OCI-LY3 (cell line): ENCODE results near the gene AGTR1.

Source experiments
- H2AFZ ChIP-seq: fragments of 200-600, 300-600 bp; shearing (Covaris generic); 2 replicates; pipeline ENCODE4 v1.6.0; 2014; ENCODE audit warnings: antibody characterized with exemption, low read depth, low read length
- H3K27ac ChIP-seq: fragments of 200-600, 300-600 bp; sonication (generic); 2 replicates; pipeline ENCODE4 v1.5.1; 2014; ENCODE audit warnings: mild to moderate bottlenecking, low read length, moderate library complexity, mixed read lengths
- H3K27me3 ChIP-seq: fragments of 200-600, 300-600 bp; sonication (generic); 2 replicates; pipeline ENCODE4 v1.6.1; 2014; ENCODE audit warnings: low read depth, low read length, mixed read lengths
- H3K36me3 ChIP-seq: fragments of 200-600, 300-600 bp; sonication (generic); replicated peaks from 2 replicates; pipeline ENCODE3; 2014; ENCODE audit warnings: low read depth, low read length, mixed read lengths
- H3K4me1 ChIP-seq: fragments of 300-600, 200-600 bp; sonication (generic); 2 replicates; pipeline ENCODE4 v1.6.1; 2014; ENCODE audit warnings: low read length, mixed read lengths
- H3K4me2 ChIP-seq: fragments of 200-600, 300-600 bp; sonication (generic); 2 replicates; pipeline ENCODE4 v1.6.1; 2014; ENCODE audit warnings: low read length, mixed read lengths
- H3K4me3 ChIP-seq: fragments of 300-600, 200-600 bp; sonication (generic); 2 replicates; pipeline ENCODE4 v1.5.1; 2014; ENCODE audit warnings: antibody characterized with exemption, mild to moderate bottlenecking, low read length, moderate library complexity
- H3K79me2 ChIP-seq: fragments of 300-600, 200-600 bp; shearing (Covaris generic); 2 replicates; pipeline ENCODE4 v1.6.1; 2014; ENCODE audit warnings: mild to moderate bottlenecking, low read length, mixed read lengths
- H3K9ac ChIP-seq: fragments of 300-600, 200-600 bp; shearing (Covaris generic); 2 replicates; pipeline ENCODE4 v1.6.0; 2014; ENCODE audit warnings: mild to moderate bottlenecking, low read length, moderate library complexity
- H3K9me3 ChIP-seq: fragments of 200-600, 300-600 bp; shearing (Covaris generic); 2 replicates; pipeline ENCODE4 v1.6.1; 2014; ENCODE audit warnings: low read length, mixed read lengths; ENCODE audit not compliant: insufficient read depth
- H4K20me1 ChIP-seq: fragments of 200-600, 300-600 bp; sonication (generic); 2 replicates; pipeline ENCODE4 v1.6.1; 2016; ENCODE audit warnings: low read length, mixed read lengths; ENCODE audit not compliant: insufficient read depth
- EZH2phosphoT487 ChIP-seq: fragments of 200-600 bp; shearing (Covaris generic); IDR thresholded peaks from 2 replicates; pipeline ENCODE4 v1.6.1; 2018; ENCODE audit warnings: antibody characterized with exemption, mixed run types, low read depth
- TF ChIP-seq, protein P1 (sequence below): fragments of 200-600, 300-600 bp; sonication (generic); IDR thresholded peaks from 2 replicates; pipeline ENCODE4 v1.5.1; 2014; ENCODE audit warnings: antibody characterized with exemption, low read length, low read depth

AGTR1 gene

DNA sequence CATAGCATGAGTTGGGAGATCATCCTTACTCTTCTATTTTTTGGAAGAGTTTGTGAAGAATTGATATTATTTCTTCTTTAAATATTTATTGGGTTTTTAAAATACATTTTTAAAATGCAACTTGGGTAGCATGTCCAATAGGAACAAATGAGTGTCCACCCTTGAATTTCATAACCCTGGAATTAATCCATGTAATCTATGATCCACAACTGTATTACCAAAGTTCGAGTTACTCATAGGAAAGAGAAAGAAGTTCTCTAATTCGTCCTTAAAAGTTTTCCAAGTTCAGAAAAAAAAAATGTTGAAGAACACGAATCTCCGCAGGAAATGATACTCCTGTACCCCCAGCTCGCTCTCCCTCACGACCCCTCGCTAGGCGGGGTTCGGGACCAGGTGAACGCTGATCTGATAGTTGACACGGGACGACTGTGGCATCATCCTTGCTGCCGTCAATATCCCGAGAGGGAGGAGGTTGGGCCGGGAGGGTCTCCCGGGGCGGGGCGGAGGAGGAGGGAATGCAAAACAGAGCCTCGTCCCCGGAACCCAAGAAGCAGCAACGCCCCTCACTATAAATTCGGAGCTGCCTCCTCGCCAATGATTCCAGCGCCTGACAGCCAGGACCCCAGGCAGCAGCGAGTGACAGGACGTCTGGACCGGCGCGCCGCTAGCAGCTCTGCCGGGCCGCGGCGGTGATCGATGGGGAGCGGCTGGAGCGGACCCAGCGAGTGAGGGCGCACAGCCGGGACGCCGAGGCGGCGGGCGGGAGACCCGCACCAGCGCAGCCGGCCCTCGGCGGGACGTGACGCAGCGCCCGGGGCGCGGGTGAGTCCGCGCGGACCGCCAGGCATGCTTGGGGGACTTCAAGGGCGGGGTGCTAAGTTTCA is at the start of gene AGTR1:
AGTR1 (plus strand) TSS at position 598 of the 884 bp plus-strand sequence. CDS start 43,133 bp downstream, outside the sequence.
- H3K27ac ChIP-seq, result no peak within 1 kb of the TSS

DNA sequence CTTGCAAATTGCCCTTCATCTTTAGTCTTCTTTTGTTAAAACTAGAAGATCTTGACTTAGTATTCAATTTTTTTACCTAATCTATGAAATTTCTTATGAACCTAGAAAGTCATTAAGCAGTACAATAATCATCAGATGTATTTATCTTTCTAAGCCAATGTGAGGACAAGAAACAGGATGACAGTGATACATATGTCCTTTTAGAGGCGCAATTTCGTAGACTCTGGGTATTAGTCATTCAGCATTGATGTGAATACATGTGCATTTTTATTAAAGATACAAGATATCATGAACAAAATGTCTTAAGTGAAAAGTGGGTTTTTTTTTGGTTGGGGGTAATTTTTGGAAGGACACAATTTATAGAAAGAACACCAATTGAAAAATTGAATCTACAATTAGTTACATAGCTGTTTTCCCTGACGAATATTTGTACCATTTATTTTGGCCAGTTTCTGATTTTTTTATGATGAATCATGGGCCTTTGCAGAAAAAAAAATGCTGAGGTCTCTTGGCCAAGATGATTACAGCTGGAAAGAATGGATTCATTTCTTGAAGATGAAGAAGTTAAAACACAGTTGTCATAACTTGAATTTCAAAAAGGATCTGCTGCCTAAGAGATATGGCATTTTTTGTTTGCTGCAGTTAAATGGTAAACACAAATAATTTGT is 48.9 kb upstream of the AGTR1 start:
- Histone ChIP-seq H3K9me3 (no peaks in the 10 kb centered on the region), H3K27ac (no peak overlapping the region), H3K4me3 (no peak overlapping the region), H2AFZ (no peak overlapping the region), H3K4me2 (no peak overlapping the region), H4K20me1 (no peaks in the 10 kb centered on the region), H3K4me1 (no peaks in the 10 kb centered on the region), H3K79me2 (no peaks in the 10 kb centered on the region), H3K27me3 (no peaks in the 10 kb centered on the region), H3K9ac (no peak overlapping the region), H3K36me3 (no peaks in the 10 kb centered on the region)
- TF ChIP-seq, protein P1, sequence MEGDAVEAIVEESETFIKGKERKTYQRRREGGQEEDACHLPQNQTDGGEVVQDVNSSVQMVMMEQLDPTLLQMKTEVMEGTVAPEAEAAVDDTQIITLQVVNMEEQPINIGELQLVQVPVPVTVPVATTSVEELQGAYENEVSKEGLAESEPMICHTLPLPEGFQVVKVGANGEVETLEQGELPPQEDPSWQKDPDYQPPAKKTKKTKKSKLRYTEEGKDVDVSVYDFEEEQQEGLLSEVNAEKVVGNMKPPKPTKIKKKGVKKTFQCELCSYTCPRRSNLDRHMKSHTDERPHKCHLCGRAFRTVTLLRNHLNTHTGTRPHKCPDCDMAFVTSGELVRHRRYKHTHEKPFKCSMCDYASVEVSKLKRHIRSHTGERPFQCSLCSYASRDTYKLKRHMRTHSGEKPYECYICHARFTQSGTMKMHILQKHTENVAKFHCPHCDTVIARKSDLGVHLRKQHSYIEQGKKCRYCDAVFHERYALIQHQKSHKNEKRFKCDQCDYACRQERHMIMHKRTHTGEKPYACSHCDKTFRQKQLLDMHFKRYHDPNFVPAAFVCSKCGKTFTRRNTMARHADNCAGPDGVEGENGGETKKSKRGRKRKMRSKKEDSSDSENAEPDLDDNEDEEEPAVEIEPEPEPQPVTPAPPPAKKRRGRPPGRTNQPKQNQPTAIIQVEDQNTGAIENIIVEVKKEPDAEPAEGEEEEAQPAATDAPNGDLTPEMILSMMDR, result no peak

More for the DNA sequence above, at the start of gene AGTR1:
- no peaks in the 10 kb centered on the region for H3K79me2 ChIP-seq
- H3K4me1 ChIP-seq, result no peaks in the 10 kb centered on the region
- no peaks in the 10 kb centered on the region for H4K20me1 ChIP-seq
- H3K9me3 ChIP-seq, result no peaks in the 10 kb centered on the region
- TF ChIP-seq, protein P1, result no peak
- no peak for TF ChIP-seq EZH2phosphoT487
- no peaks in the 10 kb centered on the region for H3K36me3 ChIP-seq
- H3K9ac ChIP-seq, result no peak within 1 kb of the TSS
- H3K4me2 ChIP-seq, result no peak within 1 kb of the TSS
- no peaks in the 10 kb centered on the region for H3K27me3 ChIP-seq
- no peak within 1 kb of the TSS for H3K4me3 ChIP-seq
- no peak within 1 kb of the TSS for H2AFZ ChIP-seq

DNA sequence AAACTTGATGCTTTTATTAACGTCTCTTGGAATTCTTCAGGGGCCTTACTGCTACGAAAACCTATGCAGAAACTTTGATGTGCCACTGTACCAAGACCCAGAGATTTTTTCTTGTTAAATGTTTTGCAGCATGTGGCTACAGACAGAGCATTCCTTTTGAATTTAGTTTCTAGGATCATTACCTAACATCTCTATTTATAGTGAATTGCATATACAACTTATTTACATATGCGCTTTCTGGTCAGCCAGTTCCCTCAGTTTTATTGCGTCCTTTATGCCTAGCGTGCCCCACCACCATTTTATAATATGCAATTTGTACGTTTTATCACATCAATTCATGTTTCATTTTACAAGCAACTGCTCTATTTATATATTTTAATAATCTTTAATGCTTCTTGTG is 46.2 kb upstream of the AGTR1 start:
- no peaks in the 10 kb centered on the region for H3K79me2 ChIP-seq
- no peaks in the 10 kb centered on the region for H3K9me3 ChIP-seq
- H3K36me3 ChIP-seq, result no peaks in the 10 kb centered on the region
- no peak overlapping the region for H3K4me3 ChIP-seq
- TF ChIP-seq EZH2phosphoT487, result no peak
- TF ChIP-seq, protein P1, result no peak
- H2AFZ ChIP-seq, result no peak overlapping the region
- H3K4me2 ChIP-seq, result no peak overlapping the region
- no peaks in the 10 kb centered on the region for H4K20me1 ChIP-seq
- no peak overlapping the region for H3K27ac ChIP-seq
- H3K9ac ChIP-seq, result no peak overlapping the region
- no peaks in the 10 kb centered on the region for H3K27me3 ChIP-seq
- no peaks in the 10 kb centered on the region for H3K4me1 ChIP-seq

DNA sequence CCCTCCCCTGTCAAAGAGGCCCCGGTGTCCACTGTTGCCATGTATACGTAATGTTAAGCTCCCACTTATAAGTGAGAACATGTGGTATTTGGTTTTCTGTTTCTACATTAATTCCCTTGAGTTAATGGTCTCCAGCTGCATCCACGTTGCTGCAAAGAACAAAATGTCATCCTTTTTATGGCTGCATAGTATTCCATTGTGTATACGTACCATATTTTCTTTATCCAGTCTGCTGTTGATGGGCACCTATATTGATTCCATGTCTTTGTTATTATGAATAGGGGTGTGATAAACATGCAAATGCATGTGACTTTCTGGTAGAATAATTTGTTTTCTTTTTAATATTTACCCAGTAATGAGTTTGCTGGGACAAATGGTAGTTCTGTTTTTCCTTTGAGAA is 43.3 kb upstream of the AGTR1 start:
- Histone ChIP-seq H3K4me3 (no peak overlapping the region), H3K79me2 (no peaks in the 10 kb centered on the region), H3K9ac (no peak overlapping the region), H3K4me2 (no peak overlapping the region), H3K9me3 (no peaks in the 10 kb centered on the region), H2AFZ (no peak overlapping the region), H4K20me1 (no peaks in the 10 kb centered on the region), H3K36me3 (no peaks in the 10 kb centered on the region), H3K27me3 (no peaks in the 10 kb centered on the region), H3K27ac (no peak overlapping the region), H3K4me1 (no peaks in the 10 kb centered on the region)
- TF ChIP-seq, protein P1, result no peak
- no peak for TF ChIP-seq EZH2phosphoT487
